NCI-H226 (cell line): ENCODE measurements around the gene NMRK2.
"Not testable (repeated sequence)": the region's sequence is repeated elsewhere in the genome, so short reads cannot be mapped to it uniquely, and the experiment has no call there.

Source experiments
- DNase-seq: peaks from one replicate; pipeline ENCODE4 v3.0.0-alpha.2; 2015

The NMRK2 gene

GRCh38 chr19:3932931-3933810 is at the start of gene NMRK2:
NMRK2 (plus strand) TSS chr19:3933069; CDS start chr19:3933672, 603 bp downstream.
- DNase-seq: no peak

GRCh38 chr19:3890591-3890990 is 42.3 kb upstream of the NMRK2 start:
- DNase-seq: no peak

- DNase-seq: no peak
These were observed 39.2 kb upstream of the NMRK2 start for GRCh38 chr19:3893509-3894179.

GRCh38 chr19:3894959-3895358 is 37.9 kb upstream of the NMRK2 start:
- not testable (repeated sequence) for DNase-seq

- DNase-seq: no peak
These were observed 37.1 kb upstream of the NMRK2 start for GRCh38 chr19:3895788-3896187.

- no peak for DNase-seq
These were observed 34.9 kb upstream of the NMRK2 start for GRCh38 chr19:3897936-3898335.

GRCh38 chr19:3898426-3898825 is 34.4 kb upstream of the NMRK2 start:
- DNase-seq: no peak

- peak; percentile 48 for DNase-seq
These were observed 33.2 kb upstream of the NMRK2 start for GRCh38 chr19:3899531-3900294.

GRCh38 chr19:3902317-3902973 is 30.4 kb upstream of the NMRK2 start:
- no peak for DNase-seq

GRCh38 chr19:3904233-3904632 is 28.6 kb upstream of the NMRK2 start:
- DNase-seq: no peak

GRCh38 chr19:3907626-3908265 is 25.1 kb upstream of the NMRK2 start:
- DNase-seq: no peak

- DNase-seq: no peak
These were observed 24.4 kb upstream of the NMRK2 start for GRCh38 chr19:3908266-3909054.

- DNase-seq: no peak
These were observed 22.8 kb upstream of the NMRK2 start for GRCh38 chr19:3910105-3910504.

- DNase-seq: no peak
These were observed 18.7 kb upstream of the NMRK2 start for GRCh38 chr19:3914199-3914598.

GRCh38 chr19:3916033-3916432 is 16.8 kb upstream of the NMRK2 start:
- no peak for DNase-seq

GRCh38 chr19:3919793-3920192 is 13.1 kb upstream of the NMRK2 start:
- DNase-seq: no peak

GRCh38 chr19:3923096-3923758 is 9.6 kb upstream of the NMRK2 start:
- no peak for DNase-seq

GRCh38 chr19:3923912-3924311 is 9.0 kb upstream of the NMRK2 start:
- DNase-seq: no peak

GRCh38 chr19:3931041-3931440 is 1.8 kb upstream of the NMRK2 start:
- no peak for DNase-seq

- DNase-seq: no peak
These were observed 3.9 kb downstream of the NMRK2 start for GRCh38 chr19:3936506-3937442.
